Measurements from ENCODE around the gene DMRTC2. TPM values are rescaled to one million over a fixed set of nuclear protein-coding genes. Genes with fewer than 3 reads are reported as not detected.

DMRTC2 gene
- total and polyA plus RNA-seq, 2 of the 8 experiments (the other 6 are each of a cell fraction or from before 2014, with no cell fraction given): not detected

GRCh38 chr19:41861116-41861768, 16.4 kb downstream of the DMRTC2 start:
- no peak overlapping the region for H2AFZ ChIP-seq (ENCODE audit: low read length)
- peak overlapping the region; percentile 81 to 99 (median 96) for H3K4me3 ChIP-seq (ENCODE audit: extremely low read depth in 1 of 4, insufficient read depth in 2 of 4, low read depth in 3 of 4, low read length in 4 of 4)
- TF ChIP-seq CTBP2 (IDR thresholded peaks at IDR 0.05; ENCODE audit: borderline replicate concordance, insufficient read depth, insufficient read length, low read length) (no peak), POLR2A (IDR thresholded peaks at IDR 0.05; ENCODE audit: control extremely low read depth in 1 of 2, low read depth in 2 of 2, low read length in 2 of 2) (peak; percentile 11 to 49; a peak in 2 of 3 replicates), KDM5A (IDR thresholded peaks at IDR 0.05; ENCODE audit: low read length) (no peak), EP300 (IDR thresholded peaks at IDR 0.05; ENCODE audit: borderline replicate concordance in 1 of 2, low read depth in 2 of 2, low read length in 2 of 2) (no peak)
- no peak overlapping the region for H2BK20ac ChIP-seq (ENCODE audit: low read length)
- peaks cover 22 to 26% of the 10 kb centered on the region in 2 experiments for H4K20me1 ChIP-seq (replicated peaks in 1 of 2; ENCODE audit: control insufficient read depth in 1 of 2, insufficient read depth in 2 of 2, low read length in 2 of 2)
- no peak overlapping the region for H2BK15ac ChIP-seq (ENCODE audit: low read length)
- no peak overlapping the region for H4K91ac ChIP-seq (replicated peaks; ENCODE audit: insufficient read length, low read length)
- peak overlapping the region; percentile 38 for H4K5ac ChIP-seq (ENCODE audit: insufficient read length, low read depth, low read length)
- peak overlapping the region; percentile 93 for H3K56ac ChIP-seq (replicated peaks; ENCODE audit: insufficient read length, low read depth, low read length)
- no peak overlapping the region for H2BK12ac ChIP-seq (ENCODE audit: low read depth, low read length)
- peaks cover 47 to 54% (median 51%) of the 10 kb centered on the region in 4 experiments for H3K36me3 ChIP-seq (ENCODE audit: control insufficient read depth in 2 of 4, insufficient read depth in 4 of 4, low read length in 3 of 4)
- H3K9me3 ChIP-seq (ENCODE audit: insufficient read depth in 2 of 2, low read depth in 1 of 2, low read length in 1 of 2): no peaks in the 10 kb centered on the region
- H3K4me2 ChIP-seq (ENCODE audit: insufficient read depth in 1 of 2, low read depth in 2 of 2, low read length in 2 of 2): peak overlapping the region; percentile 92 to 97
- H2BK5ac ChIP-seq (ENCODE audit: low read depth, low read length): peak overlapping the region; percentile 98
- H3K4me1 ChIP-seq (replicated peaks in 1 of 4; ENCODE audit: control insufficient read depth in 3 of 4, insufficient read depth in 4 of 4, low read length in 3 of 4): peaks cover 3 to 27% (median 14%) of the 10 kb centered on the region in 4 experiments
- peaks cover 6% of the 10 kb centered on the region for H3K23me2 ChIP-seq (ENCODE audit: low read depth, low read length)
- FAIRE-seq: no peak
- no peak overlapping the region for H4K8ac ChIP-seq (ENCODE audit: extremely low read depth, insufficient read depth, low read length)
- peaks cover 22 to 58% of the 10 kb centered on the region in 2 experiments for H3K79me2 ChIP-seq (ENCODE audit: control insufficient read depth in 1 of 2, insufficient read depth in 2 of 2, low read length in 2 of 2)
- no peak overlapping the region for H2BK120ac ChIP-seq (replicated peaks; ENCODE audit: low read depth, low read length)
- ChIA-PET POLR2A (ENCODE audit: partially characterized antibody) (interaction anchor here (0.6 to 7.9 kb wide), 33 partner anchors 10 to 1613 kb away, joined by 3 to 200 read pairs (median 4); partner anchors contain the start of genes ARHGEF1, B3GNT8, CD79A and DMAC2), CTCF (ENCODE audit: partially characterized antibody) (interaction anchor here (2.0 to 2.2 kb wide), 2 partner anchors 12 to 89 kb away, joined by 5 to 12 read pairs; no protein-coding TSS in a partner anchor)
- peak overlapping the region; percentile 95 for H3K27ac ChIP-seq (ENCODE audit: low read depth, low read length)
- peak overlapping the region; percentile 92; the same call in 1 of the 2 replicates for H3K18ac ChIP-seq (ENCODE audit: extremely low read depth, low read length)
- no peak for DNase-seq (ENCODE audit: low read depth in 1 of 2, low spot score in 2 of 2)
- H3K9ac ChIP-seq (replicated peaks in 1 of 4; ENCODE audit: extremely low read depth in 1 of 4, low read depth in 3 of 4, low read length in 3 of 4): peak overlapping the region; percentile 98 to 100 (median 99)
- no peak overlapping the region for H3K23ac ChIP-seq (ENCODE audit: insufficient read length)
- peak overlapping the region; percentile 27 for H3K4ac ChIP-seq (replicated peaks; ENCODE audit: insufficient read length, low read depth, low read length)
- H3K27me3 ChIP-seq (replicated peaks in 1 of 4; ENCODE audit: control insufficient read depth in 3 of 4, extremely low read depth in 1 of 4, insufficient read depth in 3 of 4, low read length in 3 of 4): no peaks in the 10 kb centered on the region
- WGBS, 2 experiments (ENCODE audit: extremely low coverage in 1 of 2, insufficient coverage in 1 of 2, insufficient read length in 1 of 2, insufficient replicate concordance in 2 of 2, low coverage in 1 of 2, low lambda C conversion rate in 2 of 2, missing lambda C conversion rate in 1 of 2): 68% methylated on average over 9 of the region's 9 CpGs; no CpG with 5 or more reads in 1 of the 2 experiments
- peaks cover 20% of the 10 kb centered on the region for H3K79me1 ChIP-seq (ENCODE audit: low read depth, low read length)
- no peak overlapping the region for H3K14ac ChIP-seq (ENCODE audit: insufficient read length)
- peak overlapping the region; percentile 78; the same call in 1 of the 2 replicates for H2AK5ac ChIP-seq (ENCODE audit: low read depth, low read length)
